HG03135 (cell line): ENCODE measurements around the gene ACTL7B.
"Not testable (repeated sequence)": the region's sequence is repeated elsewhere in the genome, so short reads cannot be mapped to it uniquely, and the experiment has no call there.

Source experiments
- ATAC-seq: cut with Tn5 transposase; IDR thresholded peaks from one replicate; pipeline ENCODE4 v1.9.1; 2021; ENCODE audit warnings: mild to moderate bottlenecking, moderate library complexity; ENCODE audit not compliant: unreplicated experiment

The ACTL7B gene

DNA sequence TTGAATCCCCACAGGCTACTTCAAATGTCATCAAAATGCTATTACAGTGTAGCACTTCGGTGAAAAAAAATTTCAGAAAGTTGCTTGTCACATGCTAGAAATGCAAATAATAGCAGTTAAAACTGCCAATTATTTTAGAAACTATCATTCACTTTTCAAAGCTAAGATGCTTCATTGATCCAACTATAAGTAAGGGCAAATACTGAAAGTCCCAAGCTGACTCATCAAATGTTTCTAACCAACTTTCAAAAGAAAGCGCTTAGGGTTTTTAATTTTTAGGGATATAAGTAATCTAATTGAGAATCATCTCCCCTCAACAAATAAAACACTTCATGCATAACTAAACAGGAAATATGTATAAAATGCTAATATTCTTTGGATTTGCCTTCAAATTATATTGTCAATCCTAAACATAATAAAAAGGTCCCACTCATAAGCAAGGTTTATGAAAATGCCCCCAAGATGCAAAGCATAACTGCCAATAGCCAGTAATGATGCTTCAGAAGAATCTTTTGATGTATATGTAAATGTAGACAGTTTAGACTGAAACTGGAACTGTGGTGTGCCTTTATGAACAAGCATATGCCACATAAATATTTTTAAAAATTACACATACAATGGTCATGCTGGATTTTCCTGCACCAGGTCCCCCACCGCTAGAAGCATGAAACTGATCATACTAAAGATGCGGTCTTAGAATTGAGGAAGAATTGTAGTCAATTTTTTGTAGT, 18.4 kb upstream of the ACTL7B start:
- ATAC-seq: no peak

DNA sequence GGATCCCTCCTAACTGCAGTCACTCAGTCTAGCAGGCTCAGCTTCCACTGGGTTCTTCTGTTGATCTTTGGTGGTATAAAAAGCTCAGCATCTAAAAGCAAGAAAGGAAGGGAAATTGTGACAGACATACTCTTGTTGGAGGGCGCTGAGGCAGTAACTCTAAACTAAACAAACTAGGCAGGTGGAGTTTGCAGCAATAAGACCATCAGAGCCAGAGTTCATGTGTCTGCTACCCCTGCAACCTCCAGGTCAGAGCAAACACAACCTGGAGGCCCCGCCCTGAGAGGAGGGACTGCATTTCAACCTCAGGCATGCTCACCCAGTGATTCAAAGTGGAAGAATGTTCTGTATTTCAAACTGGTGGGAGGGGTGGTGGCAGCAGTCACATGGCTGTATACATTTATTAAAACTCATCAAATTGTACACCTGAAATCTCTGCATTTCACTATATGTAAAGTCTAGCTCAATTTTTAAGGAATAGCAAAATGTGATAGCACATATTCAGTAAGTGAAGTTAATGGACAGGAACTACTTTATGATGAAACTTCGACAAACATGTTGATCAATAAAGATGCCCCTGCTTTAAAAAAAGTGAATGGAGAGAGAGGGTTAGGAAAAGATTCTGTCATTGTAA, 13.4 kb upstream of the ACTL7B start:
- no peak for ATAC-seq

DNA sequence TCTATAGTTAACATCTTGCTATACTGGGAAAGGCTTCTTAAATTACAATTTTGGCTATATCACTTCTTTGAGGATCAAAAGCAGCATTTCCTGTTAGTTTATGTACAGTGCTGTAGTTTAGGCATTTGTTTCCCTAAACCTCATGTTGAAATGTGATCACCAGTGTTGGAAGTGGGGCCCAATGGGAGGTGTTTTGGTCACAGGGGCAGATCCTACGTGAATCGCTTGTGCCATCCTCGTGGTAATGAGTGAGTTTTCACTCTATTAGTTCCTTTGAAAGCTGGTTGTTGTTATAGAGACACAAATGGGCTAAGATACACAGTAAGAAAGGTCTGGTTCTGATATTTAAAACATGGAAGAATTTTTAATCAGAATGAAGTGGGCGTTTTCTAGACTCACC, 12.0 kb upstream of the ACTL7B start:
- ATAC-seq: no peak

DNA sequence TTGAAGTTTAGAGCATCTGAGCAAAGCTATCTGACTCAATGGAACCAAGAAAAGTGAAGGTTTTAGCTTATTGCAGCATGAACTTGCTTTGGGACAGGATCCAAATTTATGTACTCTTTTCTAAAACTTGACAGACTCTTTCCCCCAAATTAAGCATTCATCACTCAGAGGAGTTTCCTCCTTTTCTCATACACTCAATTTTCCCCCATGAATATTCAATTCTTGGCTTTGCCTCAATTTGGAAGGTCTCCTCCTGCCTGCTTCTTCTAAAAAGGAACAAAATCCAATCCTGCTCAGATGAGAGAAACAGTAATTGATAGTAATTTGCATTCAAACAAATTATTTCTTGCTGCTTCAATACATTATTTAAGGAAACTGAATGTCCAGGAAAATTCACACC, 11.3 kb upstream of the ACTL7B start:
- ATAC-seq: no peak

DNA sequence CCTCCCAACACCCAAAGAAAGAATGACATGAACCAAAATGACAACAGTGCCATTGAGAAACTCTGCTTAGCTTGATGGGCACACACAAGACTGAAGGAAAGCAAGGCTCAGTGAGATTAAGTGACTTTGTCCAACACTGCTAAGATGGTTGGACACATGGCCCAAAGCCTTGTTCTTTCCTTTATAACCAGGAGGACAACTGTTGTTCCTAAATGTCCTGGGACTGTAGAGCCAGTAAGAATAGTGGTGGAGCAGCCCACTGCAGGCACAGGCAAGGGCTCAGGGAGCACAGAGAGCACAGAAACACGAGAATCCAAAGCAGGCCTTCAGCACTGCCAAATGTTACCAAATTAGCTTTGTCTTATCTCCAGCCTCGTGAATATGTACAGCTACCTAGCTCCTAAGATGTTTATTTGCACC, 10.2 kb upstream of the ACTL7B start:
- no peak for ATAC-seq

DNA sequence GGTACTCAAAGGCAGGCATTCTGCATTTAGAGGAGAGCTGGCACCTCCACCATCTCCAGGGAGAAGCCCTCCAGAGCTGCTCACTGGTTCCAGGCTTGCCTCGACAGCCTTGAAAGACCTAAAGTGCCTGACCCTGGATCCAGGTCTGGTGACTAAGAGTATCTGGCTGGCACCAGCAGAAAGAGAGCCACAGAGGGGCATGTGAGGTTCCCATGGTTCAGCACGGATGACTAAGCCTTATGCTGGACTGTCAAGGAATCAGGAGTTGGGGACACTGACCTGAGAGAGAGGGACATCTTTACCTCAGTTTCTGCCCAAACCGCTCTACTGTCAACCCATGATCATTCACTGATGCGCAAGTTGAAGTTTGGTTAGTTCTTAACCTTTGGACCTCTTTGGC, 9.3 kb upstream of the ACTL7B start:
- no peak for ATAC-seq

DNA sequence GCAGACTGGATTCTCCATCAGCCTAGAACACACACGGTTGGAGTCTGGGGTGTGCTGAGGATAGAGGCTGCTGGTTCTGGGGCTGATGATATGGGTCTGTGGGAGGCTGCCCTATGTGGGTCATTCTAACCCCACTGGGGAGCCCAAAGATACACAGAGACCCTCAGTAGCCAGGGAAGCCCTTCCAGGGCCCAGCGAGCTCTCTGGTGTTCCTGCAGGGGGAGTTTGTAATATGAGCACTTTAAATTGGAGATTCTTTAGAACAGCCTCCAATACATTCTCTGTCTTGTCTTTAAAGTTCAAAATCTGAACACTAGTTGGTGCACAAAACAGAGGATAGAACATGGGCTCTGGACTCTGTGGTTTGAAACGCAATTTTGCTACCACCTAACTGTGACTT, 8.7 kb upstream of the ACTL7B start:
- ATAC-seq: no peak

DNA sequence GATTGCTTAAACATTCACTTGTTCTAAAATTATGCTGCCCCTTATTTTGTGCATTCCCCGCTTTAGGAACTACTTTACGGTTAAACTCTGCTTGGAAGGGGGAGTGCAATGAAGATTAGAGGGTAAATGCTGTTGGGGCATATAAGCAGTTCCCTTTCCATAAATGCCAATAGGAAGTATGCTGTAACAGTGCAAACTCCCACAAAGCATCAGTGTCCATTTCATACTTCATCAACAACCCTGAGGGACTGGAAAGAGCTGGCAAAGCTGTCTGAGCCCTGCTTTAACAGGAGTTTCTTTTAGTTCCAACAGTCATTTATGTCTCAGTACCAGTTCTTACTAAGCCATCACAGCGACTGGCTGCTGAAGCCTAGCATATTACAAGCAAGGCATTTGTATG, 8.1 kb upstream of the ACTL7B start:
- no peak for ATAC-seq

DNA sequence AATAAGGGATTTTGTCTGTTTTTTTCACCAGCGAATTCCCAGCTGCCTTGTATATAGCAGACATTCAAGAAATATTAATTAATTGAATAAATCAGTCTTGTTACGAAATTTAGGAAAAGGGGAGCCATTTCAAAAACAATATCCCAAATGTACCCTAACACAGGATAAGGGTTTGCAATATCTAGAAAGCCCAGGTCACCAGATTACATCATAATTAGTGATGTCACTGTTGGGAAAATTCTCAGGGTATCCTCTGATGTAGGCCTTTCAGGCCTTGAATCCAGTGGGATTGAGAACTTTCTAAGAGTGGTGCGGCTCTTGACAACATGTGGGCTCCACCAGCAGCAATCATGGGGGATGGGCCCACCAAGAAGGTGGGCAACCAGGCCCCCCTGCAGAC, 6.2 kb upstream of the ACTL7B start, which contains the start of gene ACTL7A:
Gene ACTL7A (plus strand): TSS at position 270 of the 400 bp plus-strand sequence. CDS start 57 bp downstream, at position 327.
- no peak for ATAC-seq

DNA sequence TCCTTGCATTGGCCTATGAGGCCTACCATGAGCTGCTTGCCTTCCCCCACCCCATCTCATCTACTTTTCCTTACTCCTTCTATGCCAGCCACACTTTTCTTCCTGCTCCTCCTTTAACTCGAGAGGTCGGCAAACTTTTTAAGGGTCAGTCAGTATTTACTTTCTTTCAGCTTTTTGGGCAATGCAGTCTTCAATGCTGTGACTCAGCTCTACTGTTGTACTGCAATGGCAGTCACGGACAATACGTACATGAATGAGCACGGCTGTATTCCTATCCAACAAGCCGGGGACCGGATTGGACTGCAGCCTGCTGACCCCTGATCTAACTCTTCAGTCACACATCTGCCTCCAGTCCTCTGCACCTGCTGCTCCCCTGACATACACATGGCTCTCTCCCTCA, 5.7 kb upstream of the ACTL7B start:
- ATAC-seq: no peak

DNA sequence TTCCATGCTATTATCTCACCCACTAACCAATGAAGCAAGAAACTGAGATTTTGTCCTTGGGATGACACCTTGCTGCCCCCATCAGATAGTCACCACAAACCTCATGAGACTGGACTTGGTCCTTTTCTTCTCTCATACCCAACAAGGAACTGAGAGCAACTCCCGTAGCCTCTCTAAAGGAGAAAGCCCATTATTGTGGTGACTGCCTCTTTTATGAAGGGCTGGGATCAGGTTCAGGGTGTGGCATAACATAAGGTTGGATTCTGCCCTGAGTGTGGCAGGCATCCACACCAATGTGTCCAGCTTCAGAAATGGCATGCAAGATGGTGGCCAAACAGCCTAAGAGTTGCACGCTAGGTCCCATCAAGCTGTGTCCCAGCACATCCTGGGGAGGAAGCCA, 5.0 kb upstream of the ACTL7B start:
- ATAC-seq: no peak

DNA sequence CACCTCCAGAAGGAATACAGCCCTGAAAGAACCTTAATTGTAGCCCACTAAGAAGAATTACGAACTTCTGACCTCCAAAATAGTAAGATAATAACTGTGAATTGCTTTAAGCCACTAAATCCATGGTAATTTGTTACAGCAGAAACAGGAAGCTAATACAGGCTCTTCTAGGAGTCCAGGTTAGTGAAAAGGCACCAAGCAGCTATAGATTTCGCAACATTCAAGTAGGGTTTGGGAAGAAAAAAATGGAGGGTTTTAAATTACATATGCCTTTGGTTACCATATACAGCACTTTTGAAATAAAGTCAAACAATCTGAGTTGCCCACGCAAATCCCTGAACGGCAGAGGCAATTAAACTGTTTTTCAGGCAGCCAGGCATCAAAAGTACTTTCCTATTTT, 4.6 kb upstream of the ACTL7B start:
- ATAC-seq: no peak

DNA sequence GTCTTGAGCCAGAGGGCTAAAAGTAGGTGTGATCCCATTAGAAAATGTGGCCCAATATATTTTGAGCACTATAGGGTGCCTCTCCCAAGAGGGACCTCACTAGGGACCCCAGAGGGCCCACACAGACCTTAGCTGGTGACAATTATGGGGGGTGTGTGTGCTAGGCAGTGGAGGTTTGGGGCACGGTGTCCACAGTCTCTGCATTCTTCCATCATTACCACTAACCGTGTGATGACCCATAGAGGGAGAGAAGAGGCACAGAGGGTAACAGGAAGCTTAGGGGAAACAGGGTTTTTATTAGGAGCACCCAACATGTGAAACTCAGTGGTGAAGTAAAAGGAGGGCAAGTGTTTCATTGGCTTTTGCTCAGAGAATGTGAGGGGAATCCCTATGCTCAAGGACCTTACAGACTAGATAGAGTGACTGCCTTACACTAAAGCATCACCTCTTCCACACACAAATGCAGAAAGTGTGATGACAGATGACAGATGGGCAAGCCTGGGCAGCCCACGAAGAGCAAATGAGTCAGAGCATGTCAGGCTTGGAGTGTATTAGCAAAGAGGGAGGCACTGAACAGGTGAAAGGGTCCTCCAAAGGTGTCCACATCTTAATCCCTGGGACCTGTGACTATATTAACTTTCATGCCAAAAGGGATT, 3.8 kb upstream of the ACTL7B start:
- ATAC-seq: no peak

DNA sequence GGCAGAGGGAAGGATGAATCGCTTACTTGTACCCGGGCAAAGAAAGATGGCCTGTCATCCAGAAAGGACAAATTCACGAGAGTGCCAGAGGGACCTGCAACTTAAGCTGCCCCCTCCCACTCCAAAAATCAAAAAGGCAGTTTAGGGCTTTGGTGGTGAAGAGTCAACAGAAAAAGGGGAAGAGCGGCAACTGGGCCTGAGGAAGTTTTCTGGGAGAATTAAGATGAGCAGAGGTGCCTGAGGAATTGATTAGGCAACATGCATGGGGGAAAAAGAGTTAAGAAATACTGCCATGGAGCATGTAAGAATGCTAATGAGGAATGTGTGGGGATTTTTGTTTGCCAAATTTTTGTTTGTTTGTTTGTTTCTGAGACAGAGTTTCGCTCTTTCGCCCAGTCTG, 1.8 kb upstream of the ACTL7B start:
- no peak for ATAC-seq

DNA sequence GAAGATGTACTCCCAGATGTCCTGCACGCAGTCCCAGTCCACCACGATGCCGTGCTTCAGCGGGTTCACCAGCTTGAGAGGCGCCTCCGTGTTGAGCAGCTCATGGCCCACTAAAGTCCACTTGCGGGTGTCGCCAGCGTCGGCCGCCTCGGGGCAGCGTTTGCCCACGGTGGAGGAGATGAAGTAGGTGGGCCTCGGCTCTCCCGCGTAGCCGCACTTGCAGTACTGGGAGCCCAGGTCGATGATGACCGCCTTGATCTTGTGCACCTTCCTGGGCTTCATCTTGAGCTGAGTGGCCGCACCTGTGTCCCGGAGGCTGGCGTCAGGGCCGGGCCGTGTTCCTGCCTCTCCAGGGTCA, 278 bp downstream of the ACTL7B start:
- ATAC-seq: no peak

DNA sequence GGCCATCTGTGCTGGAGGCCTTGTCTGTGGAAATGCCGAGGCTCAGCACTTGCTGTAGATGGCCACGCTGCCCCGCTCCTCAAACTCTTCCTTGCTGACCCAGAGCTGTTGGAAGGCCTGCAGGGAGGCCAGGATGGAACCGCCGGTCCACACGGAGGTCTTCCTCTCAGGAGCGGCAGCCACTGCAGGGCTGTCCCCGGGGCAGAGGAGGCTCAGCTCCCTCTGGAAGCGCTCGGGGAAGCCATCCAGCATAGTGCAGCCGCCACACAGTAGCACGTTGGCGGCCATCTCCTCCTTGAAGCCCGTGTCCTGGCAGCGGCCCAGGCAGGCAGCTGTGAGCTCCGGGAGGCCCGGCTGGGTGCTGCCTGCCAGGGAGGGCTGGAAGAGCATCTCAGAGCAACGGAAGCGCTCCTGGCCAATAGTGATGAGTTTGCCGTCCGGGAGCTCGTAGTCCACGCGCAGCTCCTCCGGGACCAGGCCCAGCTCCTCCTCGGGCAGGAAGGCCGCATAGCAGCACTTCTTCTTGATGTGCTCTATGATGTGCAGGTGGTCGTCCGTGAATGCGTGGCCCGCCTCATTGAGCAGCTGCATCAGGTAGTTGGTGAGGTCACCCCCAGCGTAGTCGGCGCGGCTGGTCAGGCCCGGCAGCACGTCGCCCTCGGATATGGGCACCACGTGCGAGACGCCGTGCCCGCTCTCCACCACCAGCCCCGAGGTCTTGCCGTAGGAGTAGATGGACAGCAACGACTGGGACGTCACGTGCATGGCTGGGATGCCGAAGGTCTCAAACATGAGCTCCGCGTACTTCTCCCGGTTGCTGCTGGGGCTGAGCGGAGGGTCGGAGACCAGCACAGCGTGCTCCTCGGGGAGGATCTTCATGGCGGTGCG, 901 bp downstream of the ACTL7B start:
- no peak for ATAC-seq

DNA sequence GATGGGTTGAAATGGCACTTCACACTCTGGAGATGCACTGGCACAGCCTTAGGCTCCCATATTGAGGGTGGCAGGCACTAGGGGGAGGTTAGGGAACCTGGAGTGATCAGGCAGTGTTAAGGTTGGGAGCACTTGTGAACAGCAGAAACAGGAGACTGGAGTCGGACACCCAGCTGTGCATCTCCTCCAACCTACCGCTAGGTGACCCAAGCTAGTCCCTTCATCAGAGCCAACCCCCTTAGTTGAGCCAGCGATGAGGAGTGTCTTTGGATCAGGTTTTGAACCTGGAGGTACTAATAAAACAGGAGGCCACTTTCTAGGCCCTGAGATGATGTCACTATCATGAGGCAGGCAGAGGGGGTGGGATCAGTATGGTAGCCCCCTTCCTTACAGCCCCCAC, 1.7 kb downstream of the ACTL7B start:
- ATAC-seq: no peak

DNA sequence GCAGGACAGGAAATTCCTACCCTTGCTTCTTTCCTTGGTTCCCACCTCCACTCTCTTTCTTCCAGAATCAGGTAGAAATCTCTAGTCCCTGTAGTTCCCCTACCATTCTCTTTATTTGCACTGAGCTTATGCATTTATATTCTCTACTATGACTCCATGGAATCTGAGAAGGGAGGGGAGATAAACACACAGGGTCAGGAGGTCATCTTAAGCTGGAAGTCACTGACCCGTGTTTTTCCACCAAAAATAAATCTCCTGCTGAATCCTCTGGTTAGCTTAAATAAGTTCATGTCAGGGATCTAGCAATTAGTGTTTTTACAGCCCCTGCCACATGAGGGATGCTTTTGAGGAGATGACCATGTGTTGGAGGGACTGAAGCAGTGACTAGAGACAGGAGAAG, 3.7 kb downstream of the ACTL7B start:
- ATAC-seq: no peak

DNA sequence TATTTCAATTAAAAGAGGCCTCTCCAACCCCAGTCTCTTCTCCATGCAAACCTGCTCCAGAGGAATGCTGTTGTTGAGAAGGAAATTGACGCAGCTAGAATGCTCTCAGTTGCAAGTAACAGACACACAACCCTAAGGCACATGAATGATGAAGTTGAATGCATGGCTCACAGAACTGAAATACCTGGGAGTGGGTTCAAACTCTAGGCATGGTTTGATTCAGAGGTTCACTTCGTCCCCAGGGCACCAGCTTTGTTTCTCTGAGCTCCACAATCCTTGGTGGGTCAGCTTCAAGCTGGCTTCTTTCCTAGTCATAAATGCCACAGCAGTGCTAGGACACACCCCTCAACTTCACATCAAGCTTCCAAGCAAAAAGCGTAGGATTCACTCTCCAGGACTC, 4.6 kb downstream of the ACTL7B start:
- no peak for ATAC-seq

DNA sequence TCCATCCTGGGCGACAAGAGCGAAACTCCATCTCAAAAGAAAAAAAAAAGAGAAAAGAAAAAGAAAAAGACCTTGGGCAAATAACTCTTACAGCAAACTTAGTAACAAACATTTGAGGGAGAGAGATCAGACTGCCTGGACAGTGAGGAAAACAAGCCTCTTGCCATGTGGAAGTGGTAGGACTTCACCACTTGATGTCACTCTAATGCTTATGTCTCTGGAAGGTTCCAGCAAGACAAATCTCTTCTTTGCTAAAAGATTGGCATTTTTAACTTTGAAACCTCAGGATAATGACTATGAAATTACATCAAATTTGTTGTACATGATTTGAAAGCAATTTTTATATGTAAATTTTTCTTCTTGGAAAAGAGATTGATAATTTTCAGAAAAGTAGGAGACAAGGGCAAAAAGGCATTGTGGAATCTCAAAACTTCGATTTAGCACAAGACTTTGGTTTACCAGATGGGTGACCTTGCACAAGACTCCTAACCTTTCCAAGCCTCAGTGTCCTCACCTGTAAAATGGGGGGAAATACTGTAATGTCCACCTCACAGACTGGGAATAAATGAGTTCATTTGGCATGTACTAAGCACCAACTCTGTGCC, 5.4 kb downstream of the ACTL7B start:
- no peak for ATAC-seq

DNA sequence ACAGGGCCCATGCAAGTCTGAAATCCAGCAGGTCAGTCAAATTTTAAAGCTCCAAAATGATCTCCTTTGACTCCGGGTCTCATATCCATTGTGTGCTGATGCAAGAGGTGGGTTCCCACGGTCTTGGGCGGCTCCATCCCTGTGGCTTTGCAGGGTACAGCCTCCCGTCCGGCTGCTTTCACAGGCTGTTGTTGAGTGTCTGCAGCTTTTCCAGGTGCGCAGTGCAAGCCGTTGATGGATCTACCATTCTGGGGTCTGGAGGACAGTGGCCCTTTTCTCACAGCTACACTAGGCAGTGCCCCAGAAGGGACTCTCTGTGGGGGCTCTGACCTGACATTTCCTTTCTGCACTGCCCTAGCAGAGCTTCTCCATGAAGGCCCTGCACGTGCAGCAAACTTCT, 7.5 kb downstream of the ACTL7B start:
- not testable (repeated sequence) for ATAC-seq
